ENCODE results near the gene CD2.

Gene CD2

GRCh38 chr1:116806671-116807070 is 52.4 kb downstream of the CD2 start:
- no peak for DNase-seq (ENCODE audit: low read depth, low spot score)
- no peak overlapping the region for H3K4me3 ChIP-seq
- no peak overlapping the region for H3K9ac ChIP-seq (ENCODE audit: insufficient read length)
- H3K27ac ChIP-seq = no peak overlapping the region
- no peaks in the 10 kb centered on the region for H3K36me3 ChIP-seq (ENCODE audit: insufficient read depth, low read length)
- no peak for TF ChIP-seq EZH2 (IDR thresholded peaks at IDR 0.05)
- no peak for TF ChIP-seq POLR2AphosphoS5 (IDR thresholded peaks at IDR 0.05; ENCODE audit: borderline replicate concordance, low read depth, low read length)
- no peak for TF ChIP-seq FOXP2 (optimal IDR thresholded peaks at IDR 0.05; ENCODE audit: control extremely low read depth, extremely low read length, insufficient read depth)
- H3K9me3 ChIP-seq (ENCODE audit: low read depth, low read length) = no peaks in the 10 kb centered on the region

GRCh38 chr1:116807394-116808199 is 53.4 kb downstream of the CD2 start:
- no peaks in the 10 kb centered on the region for H3K36me3 ChIP-seq (ENCODE audit: insufficient read depth, low read length)
- no peak overlapping the region for H3K27ac ChIP-seq
- H3K9me3 ChIP-seq (ENCODE audit: low read depth, low read length) = no peaks in the 10 kb centered on the region
- H3K4me3 ChIP-seq = no peak overlapping the region
- no peak overlapping the region for H3K9ac ChIP-seq (ENCODE audit: insufficient read length)
- no peak for DNase-seq (ENCODE audit: low read depth, low spot score)
- TF ChIP-seq POLR2AphosphoS5 (IDR thresholded peaks at IDR 0.05; ENCODE audit: borderline replicate concordance, low read depth, low read length) (no peak), FOXP2 (optimal IDR thresholded peaks at IDR 0.05; ENCODE audit: control extremely low read depth, extremely low read length, insufficient read depth) (no peak), EZH2 (IDR thresholded peaks at IDR 0.05) (no peak)

- H3K4me3 ChIP-seq = no peak overlapping the region
- H3K36me3 ChIP-seq (ENCODE audit: insufficient read depth, low read length) = no peaks in the 10 kb centered on the region
- DNase-seq (ENCODE audit: low read depth, low spot score) = no peak
- no peak overlapping the region for H3K9ac ChIP-seq (ENCODE audit: insufficient read length)
- no peaks in the 10 kb centered on the region for H3K9me3 ChIP-seq (ENCODE audit: low read depth, low read length)
- no peak for TF ChIP-seq POLR2AphosphoS5 (IDR thresholded peaks at IDR 0.05; ENCODE audit: borderline replicate concordance, low read depth, low read length)
- no peak for TF ChIP-seq EZH2 (IDR thresholded peaks at IDR 0.05)
- TF ChIP-seq FOXP2 (optimal IDR thresholded peaks at IDR 0.05; ENCODE audit: control extremely low read depth, extremely low read length, insufficient read depth) = no peak
- H3K27ac ChIP-seq = no peak overlapping the region
These were observed 54.1 kb downstream of the CD2 start for GRCh38 chr1:116808200-116808847.

- Histone ChIP-seq H3K9ac (ENCODE audit: insufficient read length) (no peak overlapping the region), H3K27ac (no peak overlapping the region), H3K4me3 (no peak overlapping the region), H3K9me3 (ENCODE audit: low read depth, low read length) (no peaks in the 10 kb centered on the region), H3K36me3 (ENCODE audit: insufficient read depth, low read length) (no peaks in the 10 kb centered on the region)
- no peak for DNase-seq (ENCODE audit: low read depth, low spot score)
- TF ChIP-seq FOXP2 (optimal IDR thresholded peaks at IDR 0.05; ENCODE audit: control extremely low read depth, extremely low read length, insufficient read depth) (no peak), POLR2AphosphoS5 (IDR thresholded peaks at IDR 0.05; ENCODE audit: borderline replicate concordance, low read depth, low read length) (no peak), EZH2 (IDR thresholded peaks at IDR 0.05) (no peak)
These were observed 54.7 kb downstream of the CD2 start for GRCh38 chr1:116808848-116809508.

GRCh38 chr1:116811321-116811720 is 57.1 kb downstream of the CD2 start:
- H3K4me3 ChIP-seq = no peak overlapping the region
- H3K9me3 ChIP-seq (ENCODE audit: low read depth, low read length) = no peaks in the 10 kb centered on the region
- TF ChIP-seq POLR2AphosphoS5 (IDR thresholded peaks at IDR 0.05; ENCODE audit: borderline replicate concordance, low read depth, low read length) (no peak), FOXP2 (optimal IDR thresholded peaks at IDR 0.05; ENCODE audit: control extremely low read depth, extremely low read length, insufficient read depth) (no peak), EZH2 (IDR thresholded peaks at IDR 0.05) (no peak)
- no peak for DNase-seq (ENCODE audit: low read depth, low spot score)
- H3K36me3 ChIP-seq (ENCODE audit: insufficient read depth, low read length) = no peaks in the 10 kb centered on the region
- no peak overlapping the region for H3K27ac ChIP-seq
- H3K9ac ChIP-seq (ENCODE audit: insufficient read length) = no peak overlapping the region

- H3K27ac ChIP-seq = no peak overlapping the region
- no peak overlapping the region for H3K4me3 ChIP-seq
- no peak overlapping the region for H3K9ac ChIP-seq (ENCODE audit: insufficient read length)
- no peaks in the 10 kb centered on the region for H3K9me3 ChIP-seq (ENCODE audit: low read depth, low read length)
- DNase-seq (ENCODE audit: low read depth, low spot score) = no peak
- TF ChIP-seq POLR2AphosphoS5 (IDR thresholded peaks at IDR 0.05; ENCODE audit: borderline replicate concordance, low read depth, low read length) (no peak), EZH2 (IDR thresholded peaks at IDR 0.05) (no peak), FOXP2 (optimal IDR thresholded peaks at IDR 0.05; ENCODE audit: control extremely low read depth, extremely low read length, insufficient read depth) (no peak)
- no peaks in the 10 kb centered on the region for H3K36me3 ChIP-seq (ENCODE audit: insufficient read depth, low read length)
These were observed 60.9 kb downstream of the CD2 start for GRCh38 chr1:116814926-116815723.

- Histone ChIP-seq H3K9me3 (ENCODE audit: low read depth, low read length) (no peaks in the 10 kb centered on the region), H3K27ac (no peak overlapping the region), H3K36me3 (ENCODE audit: insufficient read depth, low read length) (no peaks in the 10 kb centered on the region), H3K4me3 (no peak overlapping the region), H3K9ac (ENCODE audit: insufficient read length) (no peak overlapping the region)
- peak; percentile 16 for DNase-seq (ENCODE audit: low read depth, low spot score)
- TF ChIP-seq POLR2AphosphoS5 (IDR thresholded peaks at IDR 0.05; ENCODE audit: borderline replicate concordance, low read depth, low read length) = no peak
- no peak for TF ChIP-seq EZH2 (IDR thresholded peaks at IDR 0.05)
- TF ChIP-seq FOXP2 (optimal IDR thresholded peaks at IDR 0.05; ENCODE audit: control extremely low read depth, extremely low read length, insufficient read depth) = no peak
These were observed 63.4 kb downstream of the CD2 start for GRCh38 chr1:116817582-116818064.

Measured in SK-N-MC (cell line).